HG02759 (cell line): Measurements from ENCODE around the gene KRT6C.

Experiments
- ATAC-seq: cut with Tn5 transposase; IDR thresholded peaks from one replicate; pipeline ENCODE4 v1.9.1; 2021; ENCODE audit warnings: mild to moderate bottlenecking, moderate library complexity; ENCODE audit not compliant: unreplicated experiment

Gene KRT6C

DNA sequence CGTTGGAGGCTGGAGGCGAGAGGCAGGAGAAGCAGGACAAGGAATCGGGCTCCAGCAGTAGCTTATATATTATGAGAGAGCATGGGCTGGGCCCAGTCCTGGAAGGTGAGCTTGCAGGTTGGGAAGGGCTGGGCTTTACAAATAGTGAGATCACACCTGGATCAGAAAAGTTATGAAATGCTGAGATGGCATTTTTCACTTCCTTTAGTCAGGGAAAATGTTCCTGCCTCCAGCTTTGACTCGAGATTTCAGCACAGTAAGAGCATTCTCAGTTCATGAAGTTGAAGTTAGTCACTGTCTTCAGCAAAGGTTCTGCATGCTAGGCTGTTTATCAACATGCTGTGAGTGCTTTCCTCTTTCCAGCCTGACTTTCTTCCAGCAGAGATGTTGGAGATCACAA lies at the start of gene KRT6C:
KRT6C (minus strand) TSS at position 38 of the 400 bp plus-strand sequence. CDS start 68 bp downstream, outside the sequence.
- no peak for ATAC-seq

DNA sequence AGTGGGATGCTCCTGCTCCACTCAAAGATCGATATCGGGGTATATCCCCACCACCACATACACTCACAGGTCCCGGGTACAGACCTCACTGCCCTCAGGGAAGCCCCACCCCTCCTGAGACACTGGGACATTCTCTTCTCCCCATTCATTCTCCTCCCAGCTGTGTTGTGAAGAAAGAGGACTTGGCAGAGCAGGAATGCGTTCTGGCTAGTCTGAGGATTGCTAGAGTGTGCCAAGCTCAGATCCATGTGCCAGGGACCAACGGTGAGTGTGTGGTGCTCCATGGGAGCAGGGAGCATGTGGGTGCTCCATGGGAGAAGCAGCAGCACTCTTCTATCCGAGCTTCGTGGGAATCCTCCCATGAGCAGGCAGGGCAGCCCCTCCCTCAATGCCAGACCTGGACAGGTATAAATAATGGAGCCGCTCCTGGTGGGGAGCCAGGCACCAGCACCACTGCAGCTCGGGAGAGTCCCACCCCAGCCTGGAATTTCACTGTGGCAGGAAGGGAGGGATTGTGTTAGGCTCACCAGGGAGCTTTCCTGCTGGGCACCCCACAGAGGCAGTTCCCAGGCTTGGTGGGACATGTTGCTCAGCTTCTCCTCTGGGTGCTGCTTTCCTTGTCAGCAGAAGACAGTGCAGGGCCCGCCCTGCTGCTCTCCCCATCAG lies 48.9 kb upstream of the KRT6C start:
- ATAC-seq: no peak

DNA sequence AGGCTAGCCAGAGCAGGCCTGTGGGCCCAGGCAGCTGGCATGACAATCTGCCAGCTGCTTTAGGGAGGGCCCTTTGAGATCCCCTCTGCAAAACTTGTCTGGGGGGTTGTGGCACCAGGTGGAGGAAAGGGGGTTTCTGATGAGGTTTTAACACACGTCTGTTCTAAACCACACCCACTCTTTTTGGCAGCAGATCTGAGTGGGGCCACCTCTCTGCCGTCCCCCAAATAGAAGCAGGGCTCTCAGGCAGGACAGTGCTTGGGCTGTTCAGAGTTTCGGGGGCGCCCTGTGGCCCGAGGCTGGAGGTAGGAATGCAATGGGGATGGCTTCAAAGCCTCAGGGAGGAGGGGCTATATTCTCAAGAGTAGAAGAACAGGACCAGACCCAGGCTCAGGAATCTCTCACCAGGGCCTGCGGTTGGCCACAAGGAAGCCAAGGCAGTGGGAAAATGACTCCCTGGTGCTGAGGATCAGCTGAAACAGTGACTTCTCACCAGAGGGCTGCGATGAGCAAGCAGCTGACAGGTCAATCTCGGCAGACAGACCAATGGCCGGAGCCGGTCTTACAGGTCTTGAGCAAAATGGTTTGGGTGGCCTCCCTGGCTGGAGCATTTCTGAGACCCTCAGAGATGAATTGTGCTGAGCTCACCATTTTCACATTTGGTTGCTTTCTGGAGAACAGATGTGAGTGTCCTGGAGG lies 48.1 kb upstream of the KRT6C start:
- no peak for ATAC-seq

DNA sequence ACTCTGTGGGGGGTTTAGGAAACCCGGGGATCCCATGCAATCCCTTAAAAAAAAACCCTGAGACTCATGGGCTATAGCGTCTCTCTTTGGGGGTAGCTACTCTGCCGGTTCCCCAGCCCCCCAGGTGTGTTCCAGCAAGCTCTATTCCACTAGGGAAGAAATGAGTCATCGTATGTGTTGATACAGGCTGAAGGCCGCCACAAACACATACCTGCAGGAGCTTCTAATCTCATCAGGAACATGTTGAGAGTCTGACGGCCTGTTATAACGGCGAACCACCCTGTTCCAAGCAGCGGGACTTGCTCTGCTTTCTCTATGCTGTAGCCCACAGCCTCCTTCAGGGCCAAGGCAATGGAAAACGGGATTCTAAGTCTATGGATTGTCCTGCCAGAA lies 47.6 kb upstream of the KRT6C start:
- ATAC-seq: no peak

DNA sequence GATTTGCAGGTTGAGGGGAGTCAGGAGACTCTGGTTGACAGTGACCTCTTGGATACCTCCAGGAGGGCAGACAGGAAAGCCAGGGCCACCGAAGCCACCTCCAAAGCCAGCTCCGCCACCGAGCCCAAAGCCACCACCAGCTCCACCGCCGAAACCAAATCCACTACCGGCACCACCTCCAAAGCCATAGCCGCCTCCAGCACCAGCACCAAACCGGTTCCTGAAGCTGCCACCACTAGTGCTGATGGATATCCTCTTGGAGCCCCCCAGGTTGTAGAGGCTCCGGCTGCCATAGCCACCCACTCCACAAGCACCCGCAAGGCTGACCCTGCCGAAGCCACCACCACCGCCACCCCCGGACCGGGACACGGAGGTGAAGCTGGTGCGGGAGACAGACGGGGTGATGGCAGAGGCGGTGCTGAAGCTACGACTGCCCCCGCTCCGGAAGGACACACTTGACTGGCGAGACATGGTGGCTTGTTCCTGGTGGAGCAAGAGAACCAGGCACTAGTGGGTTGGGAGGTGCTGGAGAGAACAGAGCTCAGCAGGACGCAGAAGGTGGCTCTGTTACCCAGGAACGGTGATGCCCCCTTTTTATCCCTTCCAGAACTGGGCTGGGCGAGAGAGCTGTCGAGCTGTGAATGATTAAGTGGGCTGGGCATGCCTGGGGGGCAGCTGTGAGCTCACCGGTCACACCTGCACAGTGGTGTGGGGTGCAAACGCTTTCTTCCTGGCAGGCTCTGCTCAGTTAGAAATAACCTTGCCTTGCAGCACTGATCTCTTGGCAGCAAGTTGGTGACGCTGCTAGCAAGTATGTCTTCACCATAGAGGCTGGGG lies 46.4 kb upstream of the KRT6C start, which contains the start of gene KRT5:
KRT5 (minus strand) TSS at position 569 of the 837 bp plus-strand sequence; CDS start at position 471, 98 bp downstream.
- no peak for ATAC-seq

DNA sequence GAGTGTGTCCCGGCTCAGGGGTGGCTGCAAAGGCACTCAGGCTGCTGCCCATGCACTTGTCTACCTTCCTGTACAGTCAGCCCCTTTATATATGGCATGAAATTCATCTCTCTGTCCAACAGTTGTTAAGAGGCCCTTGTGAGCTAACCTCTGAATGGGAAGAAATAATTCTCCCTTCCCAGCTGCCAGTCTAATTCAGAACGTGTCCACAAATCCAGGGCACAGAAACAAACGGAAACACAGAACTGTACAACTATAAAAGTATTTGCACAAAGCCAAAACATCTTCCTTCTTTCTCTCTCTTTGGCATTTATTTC lies 45.7 kb upstream of the KRT6C start:
- no peak for ATAC-seq

DNA sequence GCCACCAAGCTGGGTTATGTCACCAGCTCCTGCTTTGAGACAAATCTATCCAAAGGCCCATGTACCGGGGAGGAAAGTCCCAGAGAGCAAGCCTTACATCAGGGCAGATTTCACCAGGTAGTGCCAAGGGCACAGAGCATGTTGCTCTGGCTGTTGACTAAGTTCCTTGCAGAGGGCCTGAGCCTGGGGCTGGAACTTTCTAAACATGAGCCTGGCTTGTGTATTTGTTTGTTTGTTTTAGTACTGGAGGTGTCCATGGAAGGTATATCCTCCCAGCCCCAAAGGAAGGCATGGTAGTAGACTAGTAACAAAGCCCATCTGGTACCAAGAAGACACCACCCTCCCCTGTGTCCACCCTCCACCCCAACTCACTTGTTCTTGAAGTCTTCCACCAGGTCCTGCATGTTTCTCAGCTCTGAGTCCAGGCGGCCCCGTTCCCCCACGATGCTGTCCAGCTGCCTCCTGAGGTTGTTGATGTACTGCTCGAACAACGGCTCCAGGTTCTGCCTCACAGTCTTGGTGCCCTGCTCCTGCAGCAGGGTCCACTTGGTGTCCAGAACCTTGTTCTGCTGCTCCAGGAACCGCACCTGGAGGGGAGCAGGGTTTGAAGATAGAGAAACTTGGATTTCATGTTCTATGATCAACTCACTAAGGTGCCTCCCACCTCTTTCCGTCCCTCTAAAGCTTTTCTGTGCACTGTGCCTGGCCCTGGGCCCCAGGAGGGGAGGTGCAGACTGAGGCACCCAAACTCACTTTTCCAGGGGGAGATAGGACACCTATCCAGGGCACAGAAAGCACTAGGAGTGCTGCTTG lies 45.2 kb upstream of the KRT6C start:
- ATAC-seq: no peak

DNA sequence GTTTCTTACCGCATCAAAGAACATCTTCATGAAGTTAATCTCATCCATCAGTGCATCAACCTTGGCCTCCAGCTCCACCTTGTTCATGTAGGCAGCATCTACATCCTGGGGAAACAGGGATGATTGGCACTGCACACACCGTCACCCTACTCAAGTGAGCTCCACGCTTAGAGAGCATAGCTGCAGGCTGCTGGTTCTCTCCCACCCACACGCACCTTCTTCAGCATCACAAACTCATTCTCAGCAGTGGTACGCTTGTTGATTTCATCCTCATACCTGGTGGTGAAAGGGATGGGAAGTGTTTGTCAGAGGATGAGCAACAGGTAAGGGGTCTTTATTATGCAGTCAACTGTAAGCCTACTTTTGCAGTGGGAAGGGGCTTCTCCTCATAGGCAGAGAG lies 44.3 kb upstream of the KRT6C start:
- ATAC-seq: no peak

DNA sequence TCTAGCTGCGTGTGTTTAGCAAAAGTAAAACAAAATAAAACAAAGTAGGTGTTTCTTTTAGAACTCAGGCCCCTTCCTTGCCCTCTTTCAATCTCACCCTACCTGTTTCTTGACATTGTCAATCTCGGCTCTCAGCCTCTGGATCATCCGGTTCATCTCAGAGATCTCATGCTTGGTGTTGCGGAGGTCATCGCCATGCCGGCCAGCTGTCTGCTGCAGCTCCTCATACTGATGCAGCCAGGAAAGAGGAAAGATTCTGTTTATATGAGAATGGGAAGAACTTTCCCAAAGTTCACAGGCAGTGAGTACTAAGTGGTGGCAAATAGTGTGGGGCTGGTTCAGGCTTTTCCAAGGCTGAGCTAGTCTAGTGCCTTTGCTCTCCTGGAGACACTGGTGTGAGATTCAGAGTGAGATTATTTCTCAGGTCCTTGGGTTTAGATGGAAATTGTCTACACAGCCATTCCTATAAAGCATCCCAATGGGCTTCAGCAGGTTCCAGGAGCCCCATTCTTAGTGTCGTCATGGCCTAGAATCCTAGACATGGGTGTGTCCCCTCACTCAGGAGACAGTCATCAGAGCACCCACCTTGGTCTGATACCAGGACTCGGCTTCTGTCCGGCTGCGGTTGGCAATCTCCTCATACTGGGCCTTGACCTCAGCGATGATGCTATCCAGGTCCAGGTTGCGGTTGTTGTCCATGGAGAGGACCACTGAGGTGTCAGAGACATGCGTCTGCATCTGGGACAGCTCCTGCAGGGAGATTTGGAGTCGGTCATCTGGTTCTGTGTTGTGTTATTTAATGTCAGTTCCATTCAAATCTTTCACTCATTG lies 43.6 kb upstream of the KRT6C start:
- ATAC-seq: no peak

DNA sequence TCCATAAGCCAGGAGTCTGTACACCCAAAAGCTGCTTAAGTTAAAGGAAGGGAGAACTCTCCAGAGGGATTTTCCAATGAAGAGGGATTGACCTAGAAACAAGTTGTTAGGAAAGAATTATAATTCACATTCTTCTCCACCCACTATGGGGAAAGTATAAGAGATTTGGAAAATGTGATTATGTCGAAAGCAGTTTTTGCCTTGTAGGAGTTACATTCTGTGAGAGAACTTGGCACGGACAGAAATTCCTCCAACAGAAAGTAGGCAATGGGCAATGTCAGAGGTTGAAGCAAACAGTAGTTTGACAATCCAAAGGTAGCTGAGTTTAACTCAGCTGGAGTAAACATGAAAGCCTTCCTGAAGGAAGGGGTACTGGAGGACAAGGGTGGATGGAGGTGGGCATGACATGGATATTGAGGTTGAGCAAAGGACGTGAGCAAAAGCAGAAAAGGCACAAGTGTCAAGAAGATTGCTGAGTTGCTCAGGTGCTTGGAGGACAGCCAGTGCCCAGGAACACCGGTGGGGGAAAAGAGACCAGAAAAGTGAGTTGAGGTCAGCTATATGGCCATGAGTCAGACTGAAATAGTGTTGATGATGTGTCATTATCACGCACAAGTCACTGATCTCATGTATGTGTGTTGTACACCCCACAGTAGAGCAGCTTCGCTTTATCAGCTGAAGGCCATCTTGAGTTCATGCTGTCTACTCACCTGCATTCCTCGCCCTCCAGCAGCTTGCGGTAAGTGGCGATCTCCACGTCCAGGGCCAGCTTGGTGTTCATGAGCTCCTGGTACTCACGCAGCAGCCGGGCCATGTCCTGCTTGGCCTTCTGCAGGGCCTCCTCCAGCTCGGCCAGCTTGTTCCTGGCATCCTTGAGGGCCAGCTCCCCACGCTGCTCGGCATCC lies 42.6 kb upstream of the KRT6C start:
- no peak for ATAC-seq

DNA sequence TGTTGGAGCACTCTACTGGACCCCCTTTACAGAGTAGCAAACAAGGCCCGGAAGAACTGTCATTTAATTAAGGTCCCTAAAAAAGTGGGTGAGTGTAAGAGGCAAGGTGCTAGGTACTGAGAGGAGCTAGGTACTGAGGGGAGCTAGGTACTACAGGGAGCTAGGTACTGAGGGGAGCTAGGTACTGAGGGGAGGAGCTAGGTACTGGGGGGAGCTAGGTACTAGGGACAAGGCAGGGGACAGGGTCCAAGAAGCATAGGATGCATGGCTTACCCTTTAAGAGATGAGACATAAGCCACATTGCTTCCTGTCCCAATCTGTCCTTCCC lies 41.7 kb upstream of the KRT6C start:
- no peak for ATAC-seq

DNA sequence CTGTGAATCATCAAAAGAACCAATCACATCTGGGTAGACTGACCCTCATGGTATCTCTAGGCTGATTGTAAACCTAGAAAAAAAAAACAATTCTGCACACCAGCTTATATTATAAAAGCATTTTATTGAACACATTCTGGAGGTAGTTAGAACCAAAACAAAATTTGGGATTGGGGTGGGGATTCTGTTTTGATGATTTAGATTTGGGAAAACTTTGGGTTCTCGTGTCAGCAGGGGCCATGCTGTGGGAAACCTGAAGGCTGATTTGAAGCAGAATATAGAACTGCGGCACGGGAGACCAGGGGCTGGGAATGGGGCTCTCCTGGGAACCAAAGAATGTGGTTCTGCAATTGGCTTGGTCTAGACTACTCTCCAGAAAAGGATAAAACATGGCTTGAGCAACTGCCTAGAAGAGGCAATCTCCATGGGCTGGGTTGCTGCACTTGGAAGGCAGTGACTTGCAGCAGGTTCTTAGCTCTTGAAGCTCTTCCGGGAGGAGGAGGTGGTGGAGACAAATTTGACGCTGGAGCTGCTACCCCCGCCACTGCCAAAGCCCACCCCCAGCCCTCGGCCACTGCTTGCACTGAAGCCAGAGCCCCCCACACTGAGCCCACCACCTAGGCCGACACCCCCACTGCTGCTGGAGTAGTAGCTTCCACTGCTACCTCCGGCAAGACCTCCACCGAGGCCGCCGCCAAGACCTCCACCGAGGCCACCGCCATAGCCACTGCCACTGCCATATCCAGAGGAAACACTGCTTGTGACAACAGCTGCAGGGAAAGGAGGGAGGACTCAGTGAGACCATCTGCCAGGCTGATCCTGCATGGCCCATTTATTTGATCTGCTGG lies 41.1 kb upstream of the KRT6C start:
- no peak for ATAC-seq

DNA sequence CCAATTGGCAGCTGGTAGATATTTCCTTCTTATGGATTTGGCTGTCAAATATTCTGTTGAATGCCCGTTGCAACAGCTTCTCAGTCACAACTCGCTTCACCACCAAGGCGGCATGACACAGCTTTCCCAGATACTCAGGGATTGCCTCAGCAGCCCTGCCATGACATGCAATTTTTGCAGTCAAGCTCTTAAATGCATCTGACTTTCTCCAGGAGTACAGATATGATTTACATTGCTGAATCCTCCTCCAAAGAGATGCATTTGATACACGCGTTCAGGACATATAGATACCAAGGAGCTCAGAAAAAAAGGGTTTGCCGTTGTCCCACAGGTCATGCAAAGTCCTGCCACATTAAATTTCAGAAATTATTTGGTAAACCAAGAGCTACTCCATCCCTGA lies 40.1 kb upstream of the KRT6C start:
- no peak for ATAC-seq

DNA sequence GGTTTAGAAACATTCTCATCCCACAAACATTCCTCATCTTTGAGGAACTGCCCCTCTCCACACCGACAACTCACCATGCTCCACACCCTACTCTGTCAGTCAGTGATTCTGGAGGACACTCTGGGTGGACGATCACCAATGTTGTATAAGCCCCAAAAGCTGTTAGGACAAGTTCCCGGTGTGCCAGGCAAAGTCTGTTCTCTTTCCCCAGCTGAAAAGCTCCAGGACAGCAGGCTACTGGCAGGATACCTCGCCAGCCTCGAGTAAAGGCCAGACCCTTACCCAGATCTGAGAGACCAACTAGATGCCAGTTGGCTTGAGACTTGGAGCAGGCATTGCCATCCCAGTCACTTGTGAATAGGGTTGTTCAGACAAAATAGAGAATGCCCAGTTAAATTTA lies 34.6 kb upstream of the KRT6C start:
- ATAC-seq: no peak

DNA sequence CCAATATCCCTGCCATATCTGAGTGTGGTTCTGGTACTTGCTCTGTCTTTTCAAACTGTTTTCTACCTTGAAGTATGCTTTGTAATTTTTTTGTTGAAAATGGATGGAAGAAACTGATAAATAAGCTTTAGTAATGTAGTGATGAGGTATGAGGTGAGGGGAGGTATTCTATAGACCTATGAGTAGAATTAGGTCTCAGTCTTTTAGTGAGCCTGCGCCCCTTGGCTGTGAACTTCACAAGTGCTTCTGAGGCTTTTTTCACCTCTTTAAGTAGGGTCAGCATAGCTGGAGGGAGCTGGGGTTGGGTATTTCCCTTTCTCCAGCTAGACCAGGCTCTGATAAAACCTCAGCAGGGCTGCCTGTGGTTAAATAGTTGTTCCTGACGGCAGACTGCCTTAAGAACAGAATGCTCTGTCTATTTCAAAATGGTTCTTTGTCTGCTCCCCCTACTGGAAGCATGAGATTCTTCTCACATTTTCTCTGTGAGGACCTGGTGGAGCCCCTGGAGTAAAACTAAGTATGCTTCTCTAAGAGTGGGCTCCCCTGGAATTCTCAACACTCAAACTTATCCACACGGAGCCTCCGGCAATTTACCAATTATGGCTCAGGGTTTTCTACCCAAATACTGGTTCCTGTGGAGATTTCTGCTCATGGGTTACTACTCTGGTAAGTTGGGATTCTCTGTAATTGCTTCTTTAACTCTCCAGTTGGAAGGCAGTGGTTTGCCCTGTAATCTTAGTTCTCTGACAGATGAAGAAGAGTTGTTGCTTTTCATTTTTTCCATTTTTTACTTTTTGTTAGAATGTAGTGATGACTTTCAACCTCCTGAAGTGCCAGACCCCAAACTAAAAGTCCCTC lies 33.5 kb upstream of the KRT6C start:
- ATAC-seq: no peak

DNA sequence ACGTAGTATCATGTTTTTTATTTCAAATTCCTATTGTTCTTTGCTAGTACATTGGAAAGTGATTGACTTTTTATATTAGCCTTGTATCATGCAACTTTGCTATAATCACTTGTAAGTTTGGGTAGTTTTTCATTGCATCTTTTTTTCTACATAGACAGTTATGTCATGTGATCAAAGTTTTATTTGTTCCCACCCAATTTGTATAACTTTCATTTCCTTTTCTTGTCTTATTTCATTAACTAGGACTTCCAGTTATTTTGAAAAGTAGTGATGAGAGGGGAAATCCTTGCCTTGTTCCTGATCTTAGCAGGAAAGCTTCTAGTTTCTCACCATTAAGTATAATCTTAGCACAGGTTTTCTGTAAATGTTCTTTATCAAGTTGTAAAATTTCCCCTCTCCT lies 29.3 kb upstream of the KRT6C start:
- ATAC-seq: no peak

DNA sequence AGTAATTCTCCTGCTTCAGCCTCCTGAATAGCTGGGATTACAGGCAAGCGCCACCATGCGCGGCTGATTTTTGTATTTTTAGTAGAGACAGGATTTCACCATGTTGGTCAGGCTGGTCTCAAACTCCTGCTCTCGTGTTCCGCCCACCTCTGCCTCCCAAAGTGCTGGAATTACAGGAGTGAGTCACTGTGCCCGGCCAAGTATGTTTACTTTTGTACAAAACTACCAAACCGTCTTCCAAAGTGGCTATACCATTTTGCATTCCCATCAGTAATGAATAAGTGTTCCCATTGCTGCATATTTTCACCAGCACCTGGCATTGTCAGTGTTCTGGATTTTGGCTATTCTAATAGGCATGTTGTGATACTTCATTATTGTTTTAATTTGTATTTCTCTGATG lies 27.9 kb upstream of the KRT6C start:
- no peak for ATAC-seq
